Left lobe of liver (tissue), 2 donors: ENCODE results near the gene COBLL1. TPM values are rescaled to one million over a fixed set of nuclear protein-coding genes. Genes with fewer than 3 reads are reported as not detected.
"Not testable (repeated sequence)": the region's sequence is repeated elsewhere in the genome, so short reads cannot be mapped to it uniquely, and the experiment has no call there.

Experiments
- ATAC-seq: fragments of 200-7000 bp; cut with Tn5 transposase; one replicate; pipeline ENCODE4 v1.9.1; 2020; ENCODE audit warnings: mild to moderate bottlenecking, moderate library complexity
- DNase-seq: peaks from one replicate; pipeline ENCODE4 v3.0.0-alpha.2; 2020; ENCODE audit warnings: low spot score
- total RNA-seq: library from RNA; stranded (reverse); gene quantifications from one replicate; pipeline ENCODE4 v1.2.1, GENCODE V29; 2021
- donor health status: DM: no; HTN: no; CAD: no; lungs with moderate emphysema.
- donor health status: DM: no; HTN: yes; CAD: no.

The COBLL1 gene
- total RNA-seq, 1 donor from 2014 or later = 75.0 TPM

GRCh38 chr2:164763431-164763830 is 78.2 kb downstream of the COBLL1 start:
- DNase-seq = no peak
- no peak for ATAC-seq

GRCh38 chr2:164761737-164762460 is 79.7 kb downstream of the COBLL1 start:
- DNase-seq = no peak
- peak; percentile 56 for ATAC-seq

GRCh38 chr2:164761201-164761600 is 80.4 kb downstream of the COBLL1 start:
- not testable (repeated sequence) for ATAC-seq, DNase-seq

- no peak for DNase-seq
- no peak for ATAC-seq
These were observed 81.4 kb downstream of the COBLL1 start for GRCh38 chr2:164760179-164760578.

GRCh38 chr2:164757934-164758695 is 83.5 kb downstream of the COBLL1 start:
- ATAC-seq = peak; percentile 46

GRCh38 chr2:164756773-164757172 is 84.8 kb downstream of the COBLL1 start:
- DNase-seq (no peak), ATAC-seq (no peak)

More at GRCh38 chr2:164757934-164758695, 83.5 kb downstream of the COBLL1 start:
- DNase-seq = no peak

GRCh38 chr2:164755952-164756351 is 85.7 kb downstream of the COBLL1 start:
- DNase-seq (no peak), ATAC-seq (no peak)

GRCh38 chr2:164754157-164755093 is 87.2 kb downstream of the COBLL1 start:
- no peak for ATAC-seq
- no peak for DNase-seq

- ATAC-seq (no peak), DNase-seq (no peak)
These were observed 88.7 kb downstream of the COBLL1 start for GRCh38 chr2:164752956-164753355.

- ATAC-seq = no peak
These were observed 93.7 kb downstream of the COBLL1 start for GRCh38 chr2:164747783-164748433.

GRCh38 chr2:164747140-164747539 is 94.5 kb downstream of the COBLL1 start:
- ATAC-seq = no peak
- DNase-seq = no peak

More at GRCh38 chr2:164747783-164748433, 93.7 kb downstream of the COBLL1 start:
- no peak for DNase-seq

- no peak for ATAC-seq
These were observed 94.9 kb downstream of the COBLL1 start for GRCh38 chr2:164746713-164747112.

GRCh38 chr2:164745012-164745797 is 96.4 kb downstream of the COBLL1 start:
- DNase-seq = no peak
- no peak for ATAC-seq

More at GRCh38 chr2:164746713-164747112, 94.9 kb downstream of the COBLL1 start:
- DNase-seq = no peak

- no peak for DNase-seq
- ATAC-seq = peak; percentile 70
These were observed 98.8 kb downstream of the COBLL1 start for GRCh38 chr2:164742738-164743317.

GRCh38 chr2:164739966-164740365 is 101.7 kb downstream of the COBLL1 start:
- DNase-seq (no peak), ATAC-seq (no peak)

- ATAC-seq (peak; percentile 91), DNase-seq (peak; percentile 71)
These were observed 104.0 kb downstream of the COBLL1 start for GRCh38 chr2:164737612-164738081.

GRCh38 chr2:164735309-164735919 is 106.2 kb downstream of the COBLL1 start:
- ATAC-seq (peak; percentile 7), DNase-seq (no peak)

GRCh38 chr2:164734196-164734595 is 107.4 kb downstream of the COBLL1 start:
- DNase-seq (no peak), ATAC-seq (no peak)

- peak; percentile 17 for ATAC-seq
- DNase-seq = no peak
These were observed 116.1 kb downstream of the COBLL1 start for GRCh38 chr2:164725542-164725941.
